GM11168 (cell line): ENCODE data around the gene MRPL20.
"Not testable (repeated sequence)": the region's sequence is repeated elsewhere in the genome, so short reads cannot be mapped to it uniquely, and the experiment has no call there.

Experiments
- in situ Hi-C: fragments of 300-500 bp; cut with MboI; formaldehyde crosslinking; loops from one replicate; pipeline ENCODE4 v1.12.0; 2022; ENCODE audit warnings: low sequenced_read_pairs; ENCODE audit not compliant: unreplicated experiment

The MRPL20 gene

GRCh38 chr1:1437904-1438376, 30.8 kb upstream of the MRPL20 start:
- in situ Hi-C loops, result no loop called here

DNA sequence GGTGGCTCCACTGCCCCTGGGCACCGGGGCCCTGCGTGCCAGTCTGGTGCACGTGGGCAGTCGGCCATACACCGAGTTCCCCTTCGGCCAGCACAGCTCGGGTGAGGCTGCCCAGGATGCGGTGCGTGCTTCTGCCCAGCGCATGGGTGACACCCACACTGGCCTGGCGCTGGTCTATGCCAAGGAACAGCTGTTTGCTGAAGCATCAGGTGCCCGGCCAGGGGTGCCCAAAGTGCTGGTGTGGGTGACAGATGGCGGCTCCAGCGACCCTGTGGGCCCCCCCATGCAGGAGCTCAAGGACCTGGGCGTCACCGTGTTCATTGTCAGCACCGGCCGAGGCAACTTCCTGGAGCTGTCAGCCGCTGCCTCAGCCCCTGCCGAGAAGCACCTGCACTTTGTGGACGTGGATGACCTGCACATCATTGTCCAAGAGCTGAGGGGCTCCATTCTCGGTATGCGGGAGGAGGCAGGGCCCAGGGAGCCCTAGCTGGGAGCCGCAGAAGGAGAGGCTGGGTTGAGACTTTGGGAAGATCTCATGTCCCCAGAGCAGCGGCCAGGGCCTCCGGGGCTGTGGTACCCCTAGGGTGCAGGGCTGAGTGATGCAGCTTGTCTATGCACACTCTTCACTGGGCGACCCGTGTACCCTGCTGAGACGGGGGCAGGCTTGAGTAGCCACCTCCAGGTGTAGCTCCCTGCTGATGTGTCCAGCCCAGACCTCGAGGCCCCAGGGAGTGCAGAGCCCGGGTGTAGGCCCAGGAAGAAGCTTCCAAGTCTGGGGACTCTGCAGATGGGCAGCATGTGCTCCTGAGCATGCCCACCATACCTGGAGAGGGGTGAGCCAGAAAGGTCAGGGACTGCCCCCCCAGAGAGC, 30.2 kb upstream of the MRPL20 start:
- in situ Hi-C loops, result no loop called here

- in situ Hi-C loops, result no loop called here
Observed at GRCh38 chr1:1436630-1437032, 29.5 kb upstream of the MRPL20 start.

DNA sequence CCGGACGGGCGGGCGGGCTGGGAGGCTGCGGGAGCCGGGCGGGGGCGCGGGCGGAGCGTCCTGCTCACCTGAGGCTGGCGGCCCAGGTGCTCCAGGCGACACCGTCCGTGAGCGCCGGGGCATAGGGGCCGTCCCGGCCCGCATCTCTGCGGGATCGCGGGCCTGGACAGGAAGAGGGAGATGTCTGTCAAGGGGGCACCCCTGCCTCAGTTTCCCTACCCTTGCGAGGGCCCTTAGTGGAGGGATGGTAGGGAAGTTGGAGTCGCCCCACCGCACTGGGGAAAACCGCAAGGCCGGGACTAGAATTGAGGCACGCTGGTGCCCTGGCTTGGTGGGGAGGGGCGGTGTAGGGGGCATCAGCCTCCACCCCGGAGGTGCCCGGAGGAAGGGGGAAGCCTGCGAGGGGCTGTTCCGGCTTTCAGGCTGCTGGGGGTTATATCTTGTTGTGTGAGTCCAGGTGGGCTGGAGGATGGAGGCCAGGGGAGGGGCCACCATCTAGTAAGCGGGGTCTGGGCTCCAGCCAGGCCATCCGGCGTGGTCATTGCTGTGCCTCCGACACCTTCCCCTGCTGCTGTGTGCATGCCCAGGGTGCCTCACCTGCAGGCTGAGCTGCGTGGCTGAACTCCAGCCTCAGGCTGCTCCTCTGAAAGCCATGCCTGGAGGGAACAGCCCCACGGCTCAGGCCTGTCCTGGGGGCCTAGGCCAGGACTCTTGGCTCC, 29.0 kb upstream of the MRPL20 start:
- in situ Hi-C loops, result no loop called here

DNA sequence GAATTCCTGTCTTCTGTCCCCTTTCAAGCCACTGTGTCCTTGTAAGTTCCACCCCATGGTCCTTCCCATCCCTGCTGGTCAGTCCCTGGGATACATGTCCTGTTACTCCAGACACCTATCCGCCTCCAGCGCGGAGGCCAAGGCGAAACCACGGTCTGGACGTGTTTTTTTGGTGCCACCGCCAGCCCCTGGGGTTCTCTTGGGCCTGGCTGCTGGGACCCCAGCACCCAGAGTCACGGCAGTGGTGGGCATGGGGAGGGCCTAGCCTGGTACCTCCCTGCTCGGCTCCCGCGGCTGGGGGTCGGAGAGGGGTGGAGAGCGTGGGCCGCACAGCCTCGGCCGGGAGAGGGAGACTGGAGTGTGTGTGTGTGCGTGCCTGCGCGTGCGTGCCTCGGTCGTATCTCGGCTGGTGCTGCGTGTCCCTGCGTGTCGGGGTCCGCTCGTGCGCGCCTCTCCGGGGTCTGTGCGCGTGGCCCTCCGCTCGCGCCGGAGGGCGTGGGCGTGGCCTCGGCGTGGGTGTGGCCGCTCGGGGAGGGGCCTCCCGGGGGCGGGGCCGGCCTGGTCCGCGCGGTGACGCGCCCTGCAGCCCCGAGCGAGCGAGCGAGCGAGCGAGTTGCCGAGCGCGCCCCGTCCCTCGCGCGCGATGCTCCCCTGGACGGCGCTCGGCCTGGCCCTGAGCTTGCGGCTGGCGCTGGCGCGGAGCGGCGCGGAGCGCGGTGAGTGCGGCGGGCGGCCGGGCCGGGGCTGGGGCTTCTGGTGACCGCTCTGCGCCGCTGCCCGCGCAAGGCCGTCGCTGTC, 28.2 kb upstream of the MRPL20 start, which contains the start of gene VWA1:
VWA1 (plus strand) TSS at position 585 of the 798 bp plus-strand sequence; CDS start at position 644, 59 bp downstream.
- in situ Hi-C loops, result no loop called here

GRCh38 chr1:1434824-1435105, 27.7 kb upstream of the MRPL20 start:
- in situ Hi-C loops, result no loop called here

GRCh38 chr1:1434131-1434823, 27.2 kb upstream of the MRPL20 start:
- in situ Hi-C loops, result no loop called here

- in situ Hi-C loops, result no loop called here
Observed at GRCh38 chr1:1433804-1434130, 26.7 kb upstream of the MRPL20 start.

GRCh38 chr1:1432951-1433803, 26.1 kb upstream of the MRPL20 start:
- in situ Hi-C loops, result no loop called here

DNA sequence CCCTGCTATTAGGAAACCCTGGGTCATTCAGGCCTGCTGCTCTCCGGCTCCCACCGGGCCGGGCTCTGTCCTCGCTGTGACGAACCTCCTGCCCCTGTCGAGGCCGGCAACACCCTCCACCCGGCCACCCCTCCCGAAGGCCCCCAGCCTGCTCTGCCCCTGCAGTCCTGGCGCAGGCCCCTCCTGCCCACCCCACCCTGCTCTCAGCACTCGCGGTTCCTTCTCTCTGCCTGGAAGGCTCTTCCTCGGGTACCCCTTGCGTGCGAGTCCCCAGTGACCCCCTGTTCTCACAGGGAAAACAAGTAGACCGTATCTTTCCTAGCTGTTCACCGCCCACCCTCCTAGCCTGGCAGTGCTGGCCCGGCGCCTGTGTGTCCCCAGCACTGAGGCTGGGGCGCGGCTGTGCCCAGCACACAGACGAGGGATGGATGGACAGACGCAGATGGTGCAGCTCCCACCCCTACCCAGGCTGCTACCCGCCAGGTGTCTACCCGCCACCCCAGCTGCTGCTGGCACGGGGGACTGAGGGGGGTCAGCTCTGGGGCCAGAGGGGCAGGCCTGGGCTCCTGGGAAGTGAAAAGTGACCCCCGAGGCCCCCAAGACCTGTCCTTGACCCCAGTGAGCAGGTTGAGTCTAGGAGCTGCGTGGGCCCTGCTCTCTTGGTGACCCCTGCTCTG, 25.3 kb upstream of the MRPL20 start:
- in situ Hi-C loops, result no loop called here

GRCh38 chr1:1431845-1432273, 24.8 kb upstream of the MRPL20 start:
- in situ Hi-C loops, result no loop called here

DNA sequence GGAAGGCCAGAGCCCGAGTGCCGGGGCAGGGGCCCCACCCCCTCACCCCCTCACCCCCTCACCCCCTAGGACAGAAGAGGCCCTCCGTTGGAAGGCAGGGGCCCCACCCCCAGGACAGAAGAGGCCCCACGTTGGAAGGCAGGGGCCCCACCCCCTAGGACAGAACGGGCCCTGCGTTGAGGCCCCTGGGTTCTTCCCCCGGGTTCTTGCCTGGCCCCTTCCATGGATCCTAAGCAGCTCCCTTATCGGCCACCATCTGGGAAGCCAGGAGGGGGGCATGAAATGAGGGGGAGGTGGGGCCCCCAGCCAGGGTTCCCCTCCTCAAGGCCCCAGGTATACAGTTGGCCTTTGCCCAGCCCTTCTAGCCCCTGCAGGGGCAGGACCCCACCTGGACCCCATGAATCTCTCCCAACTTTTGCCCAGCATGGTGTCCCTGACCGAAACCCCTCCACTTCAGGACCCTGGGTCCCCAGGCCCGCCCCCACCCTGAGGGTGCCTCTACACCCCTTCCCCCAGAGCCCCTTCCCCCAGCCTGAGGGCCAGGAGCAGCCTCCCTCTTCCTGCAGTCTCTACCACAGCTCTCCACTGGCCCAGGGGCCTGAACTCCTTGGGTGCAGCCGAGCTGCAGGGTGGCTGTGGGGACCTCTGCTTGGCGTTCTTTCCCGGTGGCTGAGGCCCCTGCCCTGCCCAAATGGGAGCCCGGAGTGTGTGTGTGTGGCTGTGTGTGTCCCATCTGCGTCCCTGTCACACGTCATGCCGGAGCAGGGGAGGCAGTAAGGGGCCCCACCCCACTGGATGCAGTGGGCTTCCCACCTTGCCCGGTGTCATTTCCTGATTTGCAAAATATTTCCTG, 24.1 kb upstream of the MRPL20 start:
- in situ Hi-C loops, result no loop called here

DNA sequence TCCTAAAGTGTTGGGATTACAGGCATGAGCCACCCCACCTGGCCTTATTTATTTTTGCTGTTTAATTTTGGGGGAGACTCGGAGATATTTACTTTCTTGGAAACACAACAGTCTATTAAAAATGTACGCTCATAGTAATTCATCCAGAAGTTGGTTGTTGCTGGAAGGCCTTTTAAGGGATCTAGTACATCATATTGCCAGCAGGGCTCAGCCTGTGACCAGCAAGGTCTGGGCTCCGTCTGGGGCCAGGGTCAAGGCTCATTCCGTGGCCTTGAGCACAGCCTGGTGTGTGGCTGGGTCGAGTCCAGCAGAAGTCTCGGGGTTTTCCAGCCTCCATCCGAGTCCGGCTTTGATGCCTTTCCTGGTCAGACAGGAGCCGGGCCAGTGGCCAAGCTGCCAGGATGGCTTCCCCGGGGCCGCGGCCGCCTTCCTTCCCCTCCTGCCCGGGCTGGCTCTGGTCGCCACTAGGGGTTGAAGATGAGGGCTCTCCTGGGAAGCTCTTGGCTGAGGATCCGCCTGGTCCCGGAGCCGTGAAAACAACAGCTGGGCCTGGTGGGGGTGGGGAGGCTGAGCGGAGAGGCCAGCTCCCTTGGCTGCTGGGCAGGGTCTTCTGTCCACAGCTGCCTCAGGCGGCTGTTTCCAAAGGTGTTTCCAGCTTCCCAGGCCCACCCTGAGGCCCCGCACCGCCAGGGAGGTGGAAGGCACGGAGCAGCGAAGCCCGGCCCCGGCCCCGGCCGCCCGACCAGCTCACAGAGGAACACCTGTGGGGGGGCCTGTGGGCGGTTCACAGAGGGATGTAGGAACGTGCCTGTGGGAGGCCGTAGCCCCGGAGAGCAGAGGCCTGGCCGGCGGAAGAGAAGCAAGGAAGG, 23.3 kb upstream of the MRPL20 start:
- in situ Hi-C loops, result no loop called here

DNA sequence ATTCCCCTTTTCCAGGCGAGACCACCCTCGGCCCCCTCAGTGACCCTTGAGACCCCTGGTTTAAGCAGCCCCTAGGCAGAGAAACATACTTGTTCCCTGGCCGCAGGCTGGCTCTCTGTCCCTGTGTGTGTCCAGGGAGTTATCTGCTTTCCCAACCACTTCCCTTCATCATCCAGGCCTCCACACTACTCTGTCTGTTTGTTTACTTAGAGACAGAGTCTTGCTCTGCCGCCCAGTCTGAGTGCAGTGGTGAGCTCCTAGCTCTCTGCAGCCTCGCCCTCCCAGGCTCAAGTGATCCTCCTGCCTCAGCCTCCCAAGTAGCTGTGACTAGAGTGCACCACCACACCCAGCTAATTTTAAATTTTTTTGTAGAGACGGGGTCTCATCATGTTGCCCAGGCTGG, 22.6 kb upstream of the MRPL20 start:
- in situ Hi-C loops, result no loop called here

- in situ Hi-C loops, result not testable (repeated sequence)
Observed at GRCh38 chr1:1428967-1429366, 21.9 kb upstream of the MRPL20 start.

- in situ Hi-C loops, result no loop called here
Observed at GRCh38 chr1:1428174-1428573, 21.1 kb upstream of the MRPL20 start.

DNA sequence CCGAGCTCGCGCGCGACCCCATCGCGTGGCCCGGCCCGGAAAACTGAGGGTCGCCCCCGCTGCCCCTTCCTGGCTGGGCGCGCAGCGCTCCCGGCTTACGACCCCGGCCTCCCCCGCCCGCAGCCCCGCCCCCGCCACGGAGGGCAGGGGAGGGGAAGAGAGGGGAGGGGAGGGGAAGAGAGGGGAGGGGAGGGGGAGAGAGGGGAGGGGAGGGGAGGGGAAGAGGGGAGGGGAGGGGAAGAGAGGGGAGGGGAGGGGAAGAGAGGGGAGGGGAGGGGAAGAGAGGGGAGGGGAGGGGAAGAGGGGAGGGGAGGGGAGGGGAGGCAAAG, 20.7 kb upstream of the MRPL20 start:
- in situ Hi-C loops, result no loop called here
